Fibroblast of pulmonary artery (primary cell): Measurements from ENCODE around the gene SLC9A6.
"Not testable (repeated sequence)": the region's sequence is repeated elsewhere in the genome, so short reads cannot be mapped to it uniquely, and the experiment has no call there.

Source experiments
- DNase-seq: peaks from one replicate; pipeline ENCODE4 v3.0.0-alpha.2; 2010; ENCODE audit warnings: low read depth
- H3K4me3 ChIP-seq: replicated peaks from 2 replicates; pipeline ENCODE4 v1.5.1; 2011; ENCODE audit warnings: low read depth, mild to moderate bottlenecking, control low read depth, low read length, moderate library complexity
- CTCF ChIP-seq: IDR thresholded peaks from 2 replicates; pipeline ENCODE4 v1.5.1; 2011; ENCODE audit warnings: mild to moderate bottlenecking, control low read depth, low read length, inconsistent platforms; ENCODE audit errors: missing control alignments

The SLC9A6 gene

DNA sequence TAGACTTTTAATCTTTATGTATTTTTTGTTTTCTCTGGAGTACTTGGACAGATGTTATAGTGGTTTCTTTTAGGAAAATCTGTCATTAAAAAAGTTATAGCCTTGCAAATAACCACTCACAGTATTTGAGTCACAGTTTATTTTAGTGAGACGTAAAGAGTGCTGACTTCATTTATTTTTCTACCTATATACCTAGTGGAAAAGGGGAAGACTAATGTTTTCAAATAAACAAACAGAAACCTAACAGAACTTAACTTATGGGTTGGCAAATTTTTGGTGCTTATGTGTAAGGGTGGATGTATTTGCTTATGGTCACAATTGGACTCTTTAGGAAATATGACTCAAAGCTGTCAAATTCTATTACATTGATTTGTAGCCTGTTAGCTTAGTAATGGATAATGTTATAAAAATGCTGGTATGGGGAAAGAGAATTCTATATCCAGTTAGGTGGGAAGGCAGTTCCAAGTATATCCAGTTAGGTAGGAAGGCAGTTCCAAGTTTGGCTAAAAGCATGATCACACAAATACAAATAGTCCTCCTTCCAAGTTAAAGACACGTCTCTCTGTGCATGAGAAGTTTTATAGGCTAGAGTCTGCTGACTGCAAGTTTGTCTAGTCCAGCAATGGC lies 61.9 kb downstream of the SLC9A6 start:
- no peak overlapping the region for H3K4me3 ChIP-seq
- no peak for DNase-seq
- TF ChIP-seq CTCF, result no peak

- no peak for DNase-seq
- no peak for TF ChIP-seq CTCF
- H3K4me3 ChIP-seq, result no peak overlapping the region
These were observed 62.7 kb downstream of the SLC9A6 start for GRCh38 chrX:136047969-136048368.

GRCh38 chrX:136048446-136048845 lies 63.2 kb downstream of the SLC9A6 start:
- no peak for DNase-seq
- no peak overlapping the region for H3K4me3 ChIP-seq
- no peak for TF ChIP-seq CTCF

DNA sequence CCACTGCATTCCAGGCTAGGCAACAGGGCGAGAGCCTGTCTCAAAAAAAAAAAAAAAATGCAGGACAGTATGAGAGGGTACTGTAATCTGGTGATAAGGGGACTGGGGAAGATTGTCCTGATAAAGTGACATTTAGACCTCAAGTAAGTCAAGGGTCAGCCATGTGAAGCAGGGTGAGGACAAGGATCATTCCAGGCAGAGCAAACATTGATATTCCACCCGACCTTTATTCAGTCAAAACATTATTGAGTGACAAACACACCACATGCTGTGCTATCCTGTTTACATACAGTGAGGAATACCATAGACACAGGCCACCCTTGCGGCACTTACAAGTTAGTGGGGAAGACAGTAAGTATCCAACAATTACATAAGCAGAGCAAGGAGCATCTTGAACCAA lies 64.4 kb downstream of the SLC9A6 start:
- no peak overlapping the region for H3K4me3 ChIP-seq
- TF ChIP-seq CTCF, result no peak

DNA sequence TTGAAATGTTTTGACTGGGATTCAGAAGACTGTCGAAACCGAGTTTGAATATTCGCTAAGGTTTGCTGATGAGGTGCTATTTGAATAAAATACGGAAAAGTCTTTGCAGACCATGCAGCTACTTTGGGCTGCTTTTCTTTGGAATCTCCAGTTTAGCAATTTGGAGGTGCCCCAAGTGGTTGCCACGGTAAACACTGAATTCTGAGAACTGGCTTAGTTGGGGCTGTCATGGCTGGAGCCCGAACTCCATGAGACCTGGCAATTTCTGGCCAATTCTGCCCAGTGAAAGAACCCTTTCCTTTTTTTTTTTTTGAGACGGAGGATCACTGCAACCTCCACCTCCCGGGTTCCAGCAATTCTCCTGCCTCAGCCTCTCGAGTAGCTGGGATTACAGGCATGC lies 65.6 kb downstream of the SLC9A6 start:
- not testable (repeated sequence) for H3K4me3 ChIP-seq, DNase-seq

More for the DNA sequence above, 64.4 kb downstream of the SLC9A6 start:
- no peak for DNase-seq

- DNase-seq, result no peak
- no peak overlapping the region for H3K4me3 ChIP-seq
- TF ChIP-seq CTCF, result no peak
These were observed 66.4 kb downstream of the SLC9A6 start for GRCh38 chrX:136051611-136052010.

- DNase-seq, result peak; percentile 79
- no peak overlapping the region for H3K4me3 ChIP-seq
These were observed 70.5 kb downstream of the SLC9A6 start for GRCh38 chrX:136055651-136056221.

More at GRCh38 chrX:136055651-136056221, 70.5 kb downstream of the SLC9A6 start:
- no peak for TF ChIP-seq CTCF
